ENCODE measurements around the gene SPATA12. TPM values are rescaled to one million over a fixed set of nuclear protein-coding genes. Genes with fewer than 3 reads are reported as not detected.

SPATA12 gene
- total and polyA plus RNA-seq, 2 donors (not counting 3 experiments of a cell fraction or from before 2014, with no cell fraction given) = 0.18 TPM; not detected in 1

DNA sequence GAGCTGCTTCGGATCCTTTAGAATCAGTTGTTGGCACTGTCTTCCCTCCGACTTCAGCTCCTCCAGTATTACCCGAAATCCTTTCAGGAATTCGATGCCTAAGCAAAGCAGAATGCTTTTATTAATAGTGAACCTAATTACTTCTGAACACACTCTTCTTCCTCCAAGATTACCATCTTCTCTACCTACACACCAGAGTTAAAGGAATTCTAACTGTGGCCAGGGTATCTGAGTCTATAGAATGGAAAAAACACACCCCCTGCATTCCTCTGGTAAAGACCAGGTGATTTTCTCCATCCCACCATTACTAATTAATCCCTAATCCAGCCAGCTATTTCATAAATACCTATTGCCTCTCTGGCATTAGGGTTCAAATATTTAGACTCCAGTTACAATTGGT, 49.8 kb downstream of the SPATA12 start:
- Histone ChIP-seq H4K20me1 (replicated peaks; ENCODE audit: control insufficient read depth, extremely low read depth, insufficient read depth, low read length) (no peaks in the 10 kb centered on the region), H3K27me3 (ENCODE audit: control insufficient read depth in 2 of 2, insufficient read depth in 2 of 2, low read length in 2 of 2) (peaks cover 5 to 8% of the 10 kb centered on the region in 2 experiments), H3K9me1 (replicated peaks; ENCODE audit: control insufficient read depth, extremely low read depth, insufficient read depth, low read length) (no peaks in the 10 kb centered on the region), H3K4me2 (ENCODE audit: insufficient read depth, low read length) (no peak overlapping the region), H3K36me3 (ENCODE audit: control insufficient read depth in 2 of 2, extremely low read depth in 1 of 2, insufficient read depth in 2 of 2, low read length in 2 of 2) (no peaks in the 10 kb centered on the region), H3K79me2 (ENCODE audit: control insufficient read depth, insufficient read depth, low read length) (no peaks in the 10 kb centered on the region), H2AFZ (ENCODE audit: low read depth, low read length) (no peak overlapping the region), H3K27ac (ENCODE audit: insufficient read depth, low read depth, low read length) (no peak overlapping the region), H3K9ac (replicated peaks; ENCODE audit: extremely low read depth, insufficient read depth, low read length) (no peak overlapping the region), H3K4me3 (replicated peaks in 1 of 3; ENCODE audit: insufficient read depth in 1 of 3, low read depth in 1 of 3, low read length in 3 of 3) (no peak overlapping the region), H3K4me1 (ENCODE audit: control insufficient read depth, extremely low read depth, insufficient read depth, low read length) (no peaks in the 10 kb centered on the region), H3K9me3 (replicated peaks; ENCODE audit: control insufficient read depth, insufficient read depth, low read length) (no peaks in the 10 kb centered on the region)
- BruUV-seq (replicated peaks) = no TSS peak
- FAIRE-seq = no peak
- ChIA-PET POLR2A (no interaction called here), CTCF (interaction anchor here (0.9 to 3.0 kb wide), 5 partner anchors 10 to 60 kb away, joined by 3 to 9 read pairs (median 3); no protein-coding TSS in a partner anchor)
- DNase-seq (ENCODE audit: low read depth, low spot score) = no peak
- dilution Hi-C loops (cut with MboI; ENCODE audit: extremely low pct_ligation_motif_present, low sequenced_read_pairs) (no loop called here), intact Hi-C loops (cut with micrococcal nuclease) (no loop called here)
- TF ChIP-seq FOS (IDR thresholded peaks at IDR 0.05; ENCODE audit: borderline replicate concordance, insufficient read depth, low read length) (no peak), GATA2 (IDR thresholded peaks at IDR 0.05; ENCODE audit: insufficient read depth, insufficient read length, low read depth, low read length) (no peak), POLR2AphosphoS5 (IDR thresholded peaks at IDR 0.05; ENCODE audit: insufficient read depth, low read depth, low read length) (no peak), POLR2A (IDR thresholded peaks at IDR 0.05; ENCODE audit: low read depth, low read length) (no peak)
- TF ChIP-seq, protein P1, sequence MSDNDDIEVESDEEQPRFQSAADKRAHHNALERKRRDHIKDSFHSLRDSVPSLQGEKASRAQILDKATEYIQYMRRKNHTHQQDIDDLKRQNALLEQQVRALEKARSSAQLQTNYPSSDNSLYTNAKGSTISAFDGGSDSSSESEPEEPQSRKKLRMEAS (IDR thresholded peaks at IDR 0.05; ENCODE audit: insufficient read depth, insufficient read length) = no peak

DNA sequence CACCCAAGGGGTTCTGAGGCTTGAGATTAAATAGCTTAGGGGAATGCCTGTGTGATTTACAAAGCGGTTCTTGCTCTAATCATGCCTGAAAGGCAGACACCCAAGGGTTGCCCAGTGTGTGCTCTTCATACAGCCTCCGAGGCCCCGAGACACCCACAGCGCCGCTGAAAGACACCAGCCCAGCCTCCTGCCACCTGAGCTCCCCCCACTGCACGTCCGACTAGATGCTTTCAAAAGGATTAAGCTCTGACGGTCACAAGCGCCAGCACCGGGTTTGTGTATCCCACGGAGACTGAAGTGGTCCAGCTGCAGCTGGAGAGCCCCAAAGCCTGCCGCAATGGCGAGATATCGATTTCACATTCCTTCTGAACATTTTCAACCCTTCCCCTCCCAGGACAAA, 50.3 kb downstream of the SPATA12 start:
- TF ChIP-seq EZH2 (IDR thresholded peaks at IDR 0.05; ENCODE audit: borderline replicate concordance, low read depth, low read length, severe bottlenecking) (no peak), MYC (IDR thresholded peaks at IDR 0.05; ENCODE audit: low read depth, low read length) (no peak), FOS (IDR thresholded peaks at IDR 0.05; ENCODE audit: borderline replicate concordance, insufficient read depth, low read length) (no peak)
- TF ChIP-seq, protein P2, sequence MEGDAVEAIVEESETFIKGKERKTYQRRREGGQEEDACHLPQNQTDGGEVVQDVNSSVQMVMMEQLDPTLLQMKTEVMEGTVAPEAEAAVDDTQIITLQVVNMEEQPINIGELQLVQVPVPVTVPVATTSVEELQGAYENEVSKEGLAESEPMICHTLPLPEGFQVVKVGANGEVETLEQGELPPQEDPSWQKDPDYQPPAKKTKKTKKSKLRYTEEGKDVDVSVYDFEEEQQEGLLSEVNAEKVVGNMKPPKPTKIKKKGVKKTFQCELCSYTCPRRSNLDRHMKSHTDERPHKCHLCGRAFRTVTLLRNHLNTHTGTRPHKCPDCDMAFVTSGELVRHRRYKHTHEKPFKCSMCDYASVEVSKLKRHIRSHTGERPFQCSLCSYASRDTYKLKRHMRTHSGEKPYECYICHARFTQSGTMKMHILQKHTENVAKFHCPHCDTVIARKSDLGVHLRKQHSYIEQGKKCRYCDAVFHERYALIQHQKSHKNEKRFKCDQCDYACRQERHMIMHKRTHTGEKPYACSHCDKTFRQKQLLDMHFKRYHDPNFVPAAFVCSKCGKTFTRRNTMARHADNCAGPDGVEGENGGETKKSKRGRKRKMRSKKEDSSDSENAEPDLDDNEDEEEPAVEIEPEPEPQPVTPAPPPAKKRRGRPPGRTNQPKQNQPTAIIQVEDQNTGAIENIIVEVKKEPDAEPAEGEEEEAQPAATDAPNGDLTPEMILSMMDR (IDR thresholded peaks at IDR 0.05; ENCODE audit: extremely low read depth in 1 of 2, insufficient read depth in 1 of 2, low read depth in 1 of 2, low read length in 2 of 2) = no peak
- TF ChIP-seq, protein P1 (IDR thresholded peaks at IDR 0.05; ENCODE audit: insufficient read depth, insufficient read length) = no peak
- Histone ChIP-seq H2AFZ (ENCODE audit: low read depth, low read length) (no peak overlapping the region), H3K9ac (replicated peaks; ENCODE audit: extremely low read depth, insufficient read depth, low read length) (no peak overlapping the region), H3K36me3 (ENCODE audit: control insufficient read depth in 2 of 2, extremely low read depth in 1 of 2, insufficient read depth in 2 of 2, low read length in 2 of 2) (no peaks in the 10 kb centered on the region), H3K4me1 (ENCODE audit: control insufficient read depth, extremely low read depth, insufficient read depth, low read length) (no peaks in the 10 kb centered on the region), H3K9me3 (replicated peaks; ENCODE audit: control insufficient read depth, insufficient read depth, low read length) (no peaks in the 10 kb centered on the region), H4K20me1 (replicated peaks; ENCODE audit: control insufficient read depth, extremely low read depth, insufficient read depth, low read length) (no peaks in the 10 kb centered on the region), H3K27ac (ENCODE audit: insufficient read depth, low read depth, low read length) (no peak overlapping the region), H3K9me1 (replicated peaks; ENCODE audit: control insufficient read depth, extremely low read depth, insufficient read depth, low read length) (no peaks in the 10 kb centered on the region), H3K4me3 (replicated peaks in 1 of 3; ENCODE audit: insufficient read depth in 1 of 3, low read depth in 1 of 3, low read length in 3 of 3) (no peak overlapping the region), H3K4me2 (ENCODE audit: insufficient read depth, low read length) (no peak overlapping the region), H3K79me2 (ENCODE audit: control insufficient read depth, insufficient read depth, low read length) (no peaks in the 10 kb centered on the region), H3K27me3 (ENCODE audit: control insufficient read depth in 2 of 2, insufficient read depth in 2 of 2, low read length in 2 of 2) (peaks cover 7 to 8% of the 10 kb centered on the region in 2 experiments)
- FAIRE-seq (no peak), DNase-seq (ENCODE audit: low read depth, low spot score) (no peak)
- CTCF ChIA-PET = interaction anchor here (0.9 to 3.0 kb wide), 6 partner anchors 9 to 59 kb away, joined by 3 to 10 read pairs (median 4); no protein-coding TSS in a partner anchor
- POLR2A ChIA-PET = no interaction called here
- intact Hi-C loops (cut with micrococcal nuclease) (no loop called here), dilution Hi-C loops (cut with MboI; ENCODE audit: extremely low pct_ligation_motif_present, low sequenced_read_pairs) (no loop called here)
- no TSS peak for BruUV-seq (replicated peaks)

Measured in endothelial cell of umbilical vein (primary cell).